ENCODE data around the gene CARNS1.

DNA sequence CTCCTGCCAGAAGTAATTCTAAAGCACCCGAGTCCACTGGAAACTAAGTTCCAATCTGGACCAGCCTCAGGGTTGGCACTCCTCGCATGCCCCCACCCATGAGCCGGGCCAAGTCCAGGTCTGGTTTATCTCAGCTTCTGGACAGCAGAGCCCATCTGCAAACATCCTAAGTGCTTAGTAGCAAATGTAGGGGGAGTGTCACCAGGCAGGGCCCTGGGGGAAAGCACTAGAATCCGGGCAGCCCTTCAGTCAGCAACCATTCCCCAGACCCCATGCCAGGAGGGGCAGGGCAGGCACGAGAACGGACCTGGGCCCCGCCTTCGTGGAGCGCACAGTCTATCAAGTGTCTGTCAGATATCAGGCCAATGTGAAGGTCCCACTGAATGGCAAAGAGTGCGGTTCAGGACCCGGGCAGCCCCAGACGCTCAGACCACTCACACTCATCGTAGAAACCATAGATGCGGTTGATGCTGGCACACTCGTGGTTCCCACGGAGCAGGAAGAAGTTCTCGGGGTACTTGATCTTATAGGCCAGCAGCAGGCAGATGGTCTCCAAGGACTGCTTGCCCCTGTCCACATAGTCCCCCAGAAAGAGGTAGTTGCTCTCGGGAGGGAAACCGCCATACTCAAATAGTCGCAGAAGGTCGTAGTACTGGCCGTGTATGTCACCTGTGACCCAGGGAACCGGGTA is 15.1 kb upstream of the CARNS1 start:
- TF ChIP-seq, protein P1, sequence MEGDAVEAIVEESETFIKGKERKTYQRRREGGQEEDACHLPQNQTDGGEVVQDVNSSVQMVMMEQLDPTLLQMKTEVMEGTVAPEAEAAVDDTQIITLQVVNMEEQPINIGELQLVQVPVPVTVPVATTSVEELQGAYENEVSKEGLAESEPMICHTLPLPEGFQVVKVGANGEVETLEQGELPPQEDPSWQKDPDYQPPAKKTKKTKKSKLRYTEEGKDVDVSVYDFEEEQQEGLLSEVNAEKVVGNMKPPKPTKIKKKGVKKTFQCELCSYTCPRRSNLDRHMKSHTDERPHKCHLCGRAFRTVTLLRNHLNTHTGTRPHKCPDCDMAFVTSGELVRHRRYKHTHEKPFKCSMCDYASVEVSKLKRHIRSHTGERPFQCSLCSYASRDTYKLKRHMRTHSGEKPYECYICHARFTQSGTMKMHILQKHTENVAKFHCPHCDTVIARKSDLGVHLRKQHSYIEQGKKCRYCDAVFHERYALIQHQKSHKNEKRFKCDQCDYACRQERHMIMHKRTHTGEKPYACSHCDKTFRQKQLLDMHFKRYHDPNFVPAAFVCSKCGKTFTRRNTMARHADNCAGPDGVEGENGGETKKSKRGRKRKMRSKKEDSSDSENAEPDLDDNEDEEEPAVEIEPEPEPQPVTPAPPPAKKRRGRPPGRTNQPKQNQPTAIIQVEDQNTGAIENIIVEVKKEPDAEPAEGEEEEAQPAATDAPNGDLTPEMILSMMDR (IDR thresholded peaks at IDR 0.05; ENCODE audit: poor library complexity): no peak
- TF ChIP-seq EZH2 (IDR thresholded peaks at IDR 0.05; ENCODE audit: borderline replicate concordance): no peak

Data from hepatocyte (in vitro differentiated cells).